ENCODE data around the gene CAMSAP1. TPM values are rescaled to one million over a fixed set of nuclear protein-coding genes. Genes with fewer than 3 reads are reported as not detected.

CAMSAP1 gene
- total RNA-seq, 6 experiments from 2014 or later, result 5.2 to 16.1 (median 10.4) TPM

DNA sequence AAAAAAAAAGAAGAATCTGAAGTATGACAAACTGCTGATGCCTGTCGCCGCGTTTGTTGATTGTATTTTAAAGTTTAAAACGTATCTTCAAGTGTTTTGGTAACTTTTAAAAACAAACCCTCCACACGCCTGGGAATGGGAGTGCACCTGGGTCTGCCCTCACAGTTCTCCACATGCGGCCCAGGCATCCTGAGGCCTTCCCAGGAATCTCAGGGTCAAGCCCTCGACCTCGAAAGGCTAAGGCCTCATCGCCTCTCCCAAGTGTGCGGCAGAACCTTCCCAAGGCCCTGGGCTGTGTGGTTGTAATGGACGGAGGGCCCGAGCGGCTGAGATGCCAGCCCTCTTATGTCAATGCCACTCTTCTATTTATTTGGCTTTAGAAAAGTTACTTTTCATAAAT, 94.4 kb downstream of the CAMSAP1 start:
- DNase-seq (peak in 1 of 3 donors; percentile 40), ATAC-seq (no peak)
- H3K27me3 ChIP-seq, result no peaks in the 10 kb centered on the region
- intact Hi-C loops (cut with DNase I), result no loop called here
- no peaks in the 10 kb centered on the region for H3K4me1 ChIP-seq
- no peaks in the 10 kb centered on the region for H3K9me3 ChIP-seq
- 89% methylated on average over 7 of the region's 13 CpGs for WGBS (ENCODE audit: insufficient coverage, low coverage, low lambda C conversion rate, missing lambda C conversion rate)
- H3K36me3 ChIP-seq, result peaks cover 0 to 49% (median 16%) of the 10 kb centered on the region in 4 donors
- no peak overlapping the region for H3K27ac ChIP-seq
- TF ChIP-seq CTCF (IDR thresholded peaks at IDR 0.05) (no peak), POLR2A (IDR thresholded peaks at IDR 0.05) (no peak)
- no peak overlapping the region for H3K4me3 ChIP-seq

DNA sequence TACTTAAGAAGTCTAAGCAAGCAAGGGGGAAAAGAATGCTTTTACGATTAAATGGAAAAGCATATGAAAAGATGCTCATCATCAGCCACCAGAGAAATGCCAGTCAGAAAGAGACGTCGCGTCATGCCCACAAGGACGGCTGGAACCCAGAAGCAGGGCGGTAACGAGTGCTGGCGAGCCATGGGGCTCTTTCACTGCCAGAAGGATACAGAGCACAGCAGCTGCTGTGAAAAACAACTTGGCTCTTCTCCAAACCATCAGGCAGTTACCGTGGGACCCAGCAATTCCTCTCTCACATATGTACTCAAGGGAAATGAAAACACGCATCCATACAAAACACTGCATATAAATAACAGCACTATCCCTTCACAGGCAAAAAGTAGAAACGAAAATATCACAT, 95.5 kb downstream of the CAMSAP1 start:
- DNase-seq (no peak), ATAC-seq (no peak)
- intact Hi-C loops (cut with DNase I), result no loop called here
- Histone ChIP-seq H3K27me3 (no peaks in the 10 kb centered on the region), H3K4me1 (no peaks in the 10 kb centered on the region), H3K27ac (no peak overlapping the region), H3K36me3 (peaks cover 0 to 38% (median 11%) of the 10 kb centered on the region in 4 donors), H3K4me3 (no peak overlapping the region), H3K9me3 (no peaks in the 10 kb centered on the region)
- TF ChIP-seq POLR2A (IDR thresholded peaks at IDR 0.05) (no peak), CTCF (IDR thresholded peaks at IDR 0.05) (no peak)
- 81% methylated on average over 7 of the region's 11 CpGs for WGBS (ENCODE audit: insufficient coverage, low coverage, low lambda C conversion rate, missing lambda C conversion rate)

GRCh38 chr9:135810806-135811575, 96.4 kb downstream of the CAMSAP1 start:
- WGBS (ENCODE audit: insufficient coverage, low coverage, low lambda C conversion rate, missing lambda C conversion rate), result 92% methylated on average over 17 of the region's 23 CpGs
- intact Hi-C loops (cut with DNase I), result no loop called here
- no peak for ATAC-seq

GRCh38 chr9:135809166-135809565, 98.2 kb downstream of the CAMSAP1 start:
- H3K27me3 ChIP-seq, result no peaks in the 10 kb centered on the region
- no peaks in the 10 kb centered on the region for H3K9me3 ChIP-seq
- H3K4me1 ChIP-seq, result no peaks in the 10 kb centered on the region
- no peak overlapping the region for H3K4me3 ChIP-seq
- no peak for ATAC-seq
- no peak overlapping the region for H3K27ac ChIP-seq
- no peak for TF ChIP-seq CTCF (IDR thresholded peaks at IDR 0.05)
- no peak for TF ChIP-seq POLR2A (IDR thresholded peaks at IDR 0.05)
- intact Hi-C loops (cut with DNase I), result no loop called here
- peaks cover 0 to 27% (median 10%) of the 10 kb centered on the region in 4 donors for H3K36me3 ChIP-seq
- WGBS (ENCODE audit: insufficient coverage, low coverage, low lambda C conversion rate, missing lambda C conversion rate), result 94% methylated on average over 9 of the region's 10 CpGs
- DNase-seq, result no peak

More at GRCh38 chr9:135810806-135811575, 96.4 kb downstream of the CAMSAP1 start:
- H3K27ac ChIP-seq, result no peak overlapping the region
- TF ChIP-seq POLR2A (IDR thresholded peaks at IDR 0.05) (no peak), CTCF (IDR thresholded peaks at IDR 0.05) (no peak)
- no peaks in the 10 kb centered on the region for H3K27me3 ChIP-seq
- H3K4me3 ChIP-seq, result no peak overlapping the region
- H3K9me3 ChIP-seq, result no peaks in the 10 kb centered on the region
- no peaks in the 10 kb centered on the region for H3K4me1 ChIP-seq
- peak in 1 of 3 donors; percentile 38 for DNase-seq
- H3K36me3 ChIP-seq, result peaks cover 0 to 36% (median 11%) of the 10 kb centered on the region in 4 donors
